Adrenal gland (tissue), 12 donors: ENCODE measurements around the gene COL6A1. TPM values are rescaled to one million over a fixed set of nuclear protein-coding genes. Genes with fewer than 3 reads are reported as not detected.

Experiments
- DNase-seq, 7 donors: peaks; one replicate each; pipeline ENCODE4 v3.0.0-alpha.2; 2019 to 2020
- H3K27ac ChIP-seq, 5 donors: fragments of 200-600 bp; sonication (generic) in 4 of 5; 1 replicate in 3 of 5; 2 replicates in 2 of 5; pipeline versions ENCODE4 v1.5.1 to v1.8.0; 2016 to 2020; ENCODE audit warnings: mild to moderate bottlenecking in 1 of 5
- H3K27me3 ChIP-seq: fragments of 200-600 bp; 2 replicates; pipeline ENCODE4 v1.8.0; 2021
- H3K36me3 ChIP-seq, 2 donors: fragments of 200-600 bp; replicated peaks in 1 of 2; 1 replicate in 1 of 2; 2 replicates in 1 of 2; pipeline versions ENCODE4 v1.5.1 to v1.8.0; 2018 to 2022
- H3K4me1 ChIP-seq, 2 donors: fragments of 200-600 bp; replicated peaks in 1 of 2; 1 replicate in 1 of 2; 2 replicates in 1 of 2; pipeline versions ENCODE4 v1.5.1 to v1.8.0; 2018 to 2021
- H3K4me3 ChIP-seq, 4 donors: fragments of 200-600 bp; sonication (generic) in 3 of 4; one replicate each; pipeline ENCODE4 v1.5.1; 2016 to 2018
- H3K9me3 ChIP-seq, 3 donors: fragments of 200-600 bp; sonication (generic) in 1 of 3; replicated peaks in 1 of 3; 1 replicate in 2 of 3; 2 replicates in 1 of 3; pipeline versions ENCODE4 v1.5.1 to v1.8.0; 2016 to 2021
- CTCF ChIP-seq, 6 experiments: fragments of 450-650 bp in 4 of 6; fragments of 200-600 bp in 2 of 6; sonication (generic) in 1 of 6; IDR thresholded peaks; 1 replicate in 5 of 6; 2 replicates in 1 of 6; pipeline versions ENCODE4 v1.5.1 to v1.8.0; 2016 to 2021; ENCODE audit warnings: antibody characterized with exemption in 6 of 6, mild to moderate bottlenecking in 2 of 6, moderate library complexity in 1 of 6
- POLR2A ChIP-seq, 2 donors: fragments of 450-650 bp; IDR thresholded peaks; one replicate each; pipeline ENCODE4 v1.6.1; 2017; ENCODE audit warnings: antibody characterized with exemption in 2 of 2, mild to moderate bottlenecking in 2 of 2, moderate library complexity in 1 of 2
- WGBS, 4 donors: extraction: QIAGEN DNeasy Blood & Tissue Kit in 2 of 4; methylation state at CpG; one replicate each; pipeline versions ENCODE4 v1.1.5 to v1.1.7; 2013 to 2017; 5-methylcytosine and 5-hydroxymethylcytosine counted together
- intact Hi-C, 2 donors: fragments of 100-400 bp; cut with DNase I; formaldehyde crosslinking; loops; one replicate each; pipeline versions ENCODE4 v1.14.1 to v1.15.0; 2022 to 2023
- polyA plus RNA-seq, 3 donors: library from polyadenylated mRNA; stranded (reverse); fragments of 200-250 nt in 2 of 3; fragments of 350-450 nt in 1 of 3; fragmentation: Illumina TruSeq in 1 of 3; extraction: RNeasy Lipid Tissue Mini Kit (QIAGEN cat#74804) in 1 of 3; gene quantifications; one replicate each; pipeline ENCODE4 v1.2.3, GENCODE V29; 2013 to 2014
- total RNA-seq, 9 donors: library from RNA; depleted of rRNA in 4 of 9; stranded (reverse); fragments of >200 nt in 4 of 9; fragments of 120-200 nt in 1 of 9; fragmentation: NEBNext Ultra II Directional in 1 of 9; extraction: Animal tissue kit (Norgen Biotek cat#: 25700) in 1 of 9; gene quantifications; one replicate each; pipeline versions ENCODE4 v1.1.0 to v1.2.4, GENCODE V29; 2013 to 2023
- donor health status: healthy with polysubstance abuse.
- donor health status: Bipolar disorder and iron deficiency.
- donor health status: DM: yes; HTN: yes; CAD: no.
- donor health status: DM: no; HTN: no; CAD: no.
- donor health status: DM: no; HTN: no; CAD: no.
- donor health status: DM: yes; HTN: yes; CAD: no.

The COL6A1 gene
- total and polyA plus RNA-seq, 12 donors = 22.3 to 490 (median 151) TPM

- Histone ChIP-seq H3K4me1 (no peaks in the 10 kb centered on the region), H3K27me3 (no peaks in the 10 kb centered on the region), H3K36me3 (no peaks in the 10 kb centered on the region), H3K9me3 (no peaks in the 10 kb centered on the region), H3K4me3 (no peak overlapping the region), H3K27ac (peak overlapping the region in 2 of 5 donors; percentile 30 to 67)
- 48 to 81% (median 62%) methylated on average over 10 to 12 of the region's 12 CpGs for WGBS, 4 donors
- no peak for TF ChIP-seq POLR2A (IDR thresholded peaks at IDR 0.05)
- TF ChIP-seq CTCF (IDR thresholded peaks at IDR 0.05) = no peak
- no peak for DNase-seq
- intact Hi-C loops = no loop called here
Measured at GRCh38 chr21:45954261-45954660, 27.3 kb upstream of the COL6A1 start.

- Histone ChIP-seq H3K36me3 (no peaks in the 10 kb centered on the region), H3K27ac (no peak overlapping the region), H3K27me3 (no peaks in the 10 kb centered on the region), H3K9me3 (no peaks in the 10 kb centered on the region), H3K4me1 (no peaks in the 10 kb centered on the region), H3K4me3 (no peak overlapping the region)
- intact Hi-C loops = no loop called here
- TF ChIP-seq POLR2A (IDR thresholded peaks at IDR 0.05) (no peak), CTCF (IDR thresholded peaks at IDR 0.05) (no peak)
- WGBS, 4 donors = 89 to 95% (median 90%) methylated on average over 6 of the region's 6 CpGs
- DNase-seq = no peak
Measured at GRCh38 chr21:45954921-45955320, 26.6 kb upstream of the COL6A1 start.

- TF ChIP-seq POLR2A (IDR thresholded peaks at IDR 0.05) (no peak), CTCF (IDR thresholded peaks at IDR 0.05) (no peak)
- DNase-seq = no peak
- Histone ChIP-seq H3K27ac (peak overlapping the region in 2 of 5 donors; percentile 46 to 67), H3K27me3 (no peaks in the 10 kb centered on the region), H3K4me1 (no peaks in the 10 kb centered on the region), H3K9me3 (no peaks in the 10 kb centered on the region), H3K36me3 (no peaks in the 10 kb centered on the region), H3K4me3 (no peak overlapping the region)
- intact Hi-C loops = no loop called here
- WGBS, 4 donors = 66 to 86% (median 79%) methylated on average over 3 to 4 of the region's 4 CpGs
Measured at GRCh38 chr21:45957551-45957950, 24.0 kb upstream of the COL6A1 start.

GRCh38 chr21:45957981-45958600, 23.5 kb upstream of the COL6A1 start:
- H3K27me3 ChIP-seq = no peaks in the 10 kb centered on the region
- H3K4me3 ChIP-seq = no peak overlapping the region
- TF ChIP-seq CTCF (IDR thresholded peaks at IDR 0.05) = no peak
- TF ChIP-seq POLR2A (IDR thresholded peaks at IDR 0.05) = no peak
- no peaks in the 10 kb centered on the region for H3K4me1 ChIP-seq
- intact Hi-C loops = no loop called here
- H3K36me3 ChIP-seq = no peaks in the 10 kb centered on the region
- DNase-seq = peak in 2 of 7 donors; percentile 33 to 34
- H3K9me3 ChIP-seq = no peaks in the 10 kb centered on the region
- WGBS, 4 donors = 46 to 61% (median 52%) methylated on average over 7 of the region's 7 CpGs
- H3K27ac ChIP-seq = peak overlapping the region in 2 of 5 donors; percentile 46 to 67
